Measurements from ENCODE around the gene S100B.
"Not testable (repeated sequence)": the region's sequence is repeated elsewhere in the genome, so short reads cannot be mapped to it uniquely, and the experiment has no call there.

The S100B gene

GRCh38 chr21:46596201-46596600 lies 8.7 kb downstream of the S100B start:
- DNase-seq: no peak

GRCh38 chr21:46594276-46594675 lies 10.6 kb downstream of the S100B start:
- no peak overlapping the region for H3K4me3 ChIP-seq (ENCODE audit: low read depth, low read length)
- H3K36me3 ChIP-seq: no peaks in the 10 kb centered on the region
- DNase-seq: no peak
- no peaks in the 10 kb centered on the region for H3K27me3 ChIP-seq
- TF ChIP-seq, protein P1, sequence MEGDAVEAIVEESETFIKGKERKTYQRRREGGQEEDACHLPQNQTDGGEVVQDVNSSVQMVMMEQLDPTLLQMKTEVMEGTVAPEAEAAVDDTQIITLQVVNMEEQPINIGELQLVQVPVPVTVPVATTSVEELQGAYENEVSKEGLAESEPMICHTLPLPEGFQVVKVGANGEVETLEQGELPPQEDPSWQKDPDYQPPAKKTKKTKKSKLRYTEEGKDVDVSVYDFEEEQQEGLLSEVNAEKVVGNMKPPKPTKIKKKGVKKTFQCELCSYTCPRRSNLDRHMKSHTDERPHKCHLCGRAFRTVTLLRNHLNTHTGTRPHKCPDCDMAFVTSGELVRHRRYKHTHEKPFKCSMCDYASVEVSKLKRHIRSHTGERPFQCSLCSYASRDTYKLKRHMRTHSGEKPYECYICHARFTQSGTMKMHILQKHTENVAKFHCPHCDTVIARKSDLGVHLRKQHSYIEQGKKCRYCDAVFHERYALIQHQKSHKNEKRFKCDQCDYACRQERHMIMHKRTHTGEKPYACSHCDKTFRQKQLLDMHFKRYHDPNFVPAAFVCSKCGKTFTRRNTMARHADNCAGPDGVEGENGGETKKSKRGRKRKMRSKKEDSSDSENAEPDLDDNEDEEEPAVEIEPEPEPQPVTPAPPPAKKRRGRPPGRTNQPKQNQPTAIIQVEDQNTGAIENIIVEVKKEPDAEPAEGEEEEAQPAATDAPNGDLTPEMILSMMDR (IDR thresholded peaks at IDR 0.05; ENCODE audit: low read depth, low read length): no peak
- H3K9me3 ChIP-seq: no peaks in the 10 kb centered on the region; the same call in none of the 2 replicates
- peaks cover 8% of the 10 kb centered on the region for H3K4me1 ChIP-seq

More at GRCh38 chr21:46596201-46596600, 8.7 kb downstream of the S100B start:
- Histone ChIP-seq H3K4me3 (ENCODE audit: low read depth, low read length) (no peak overlapping the region), H3K9me3 (no peaks in the 10 kb centered on the region; the same call in none of the 2 replicates), H3K36me3 (no peaks in the 10 kb centered on the region), H3K27me3 (no peaks in the 10 kb centered on the region), H3K4me1 (peaks cover 9% of the 10 kb centered on the region)
- TF ChIP-seq, protein P1 (IDR thresholded peaks at IDR 0.05; ENCODE audit: low read depth, low read length): no peak

GRCh38 chr21:46585191-46585953 lies 19.5 kb downstream of the S100B start:
- TF ChIP-seq, protein P1 (IDR thresholded peaks at IDR 0.05; ENCODE audit: low read depth, low read length): no peak

DNA sequence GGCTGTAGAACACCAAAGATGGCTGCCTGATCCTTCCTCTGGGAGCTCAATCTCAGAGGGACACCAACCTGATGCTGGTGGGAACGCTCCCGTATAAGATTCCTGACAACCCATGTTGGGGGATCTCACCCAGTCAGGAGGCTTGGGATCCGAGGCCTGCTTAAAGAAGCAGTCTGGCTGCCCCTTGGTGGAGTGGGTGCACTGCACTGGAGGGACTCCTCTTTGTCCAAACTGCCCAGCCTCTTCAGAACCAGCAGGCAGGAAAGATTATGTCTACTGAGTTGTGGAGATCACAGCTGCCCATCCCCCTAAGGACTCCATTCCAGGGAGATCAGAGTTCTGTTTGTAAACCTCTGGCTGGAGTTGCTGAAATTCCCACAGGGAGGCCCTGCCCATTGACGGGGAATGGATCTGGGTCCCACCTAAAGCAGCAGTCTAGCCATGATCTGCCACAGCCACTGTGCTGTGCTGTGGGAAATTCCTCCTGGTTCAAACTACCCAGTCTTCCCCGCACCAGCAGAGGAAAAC lies 23.0 kb downstream of the S100B start:
- H3K4me1 ChIP-seq: peaks cover 6% of the 10 kb centered on the region
- H3K27me3 ChIP-seq: no peaks in the 10 kb centered on the region
- TF ChIP-seq, protein P1 (IDR thresholded peaks at IDR 0.05; ENCODE audit: low read depth, low read length): no peak
- no peak overlapping the region for H3K4me3 ChIP-seq (ENCODE audit: low read depth, low read length)
- no peaks in the 10 kb centered on the region; the same call in 1 of the 2 replicates for H3K36me3 ChIP-seq
- DNase-seq: no peak
- no peaks in the 10 kb centered on the region for H3K9me3 ChIP-seq

More at GRCh38 chr21:46585191-46585953, 19.5 kb downstream of the S100B start:
- peaks cover 6% of the 10 kb centered on the region for H3K4me1 ChIP-seq
- H3K4me3 ChIP-seq (ENCODE audit: low read depth, low read length): no peak overlapping the region
- no peaks in the 10 kb centered on the region for H3K9me3 ChIP-seq
- no peaks in the 10 kb centered on the region for H3K27me3 ChIP-seq
- DNase-seq: peak; percentile 72
- H3K36me3 ChIP-seq: no peaks in the 10 kb centered on the region; the same call in 1 of the 2 replicates

DNA sequence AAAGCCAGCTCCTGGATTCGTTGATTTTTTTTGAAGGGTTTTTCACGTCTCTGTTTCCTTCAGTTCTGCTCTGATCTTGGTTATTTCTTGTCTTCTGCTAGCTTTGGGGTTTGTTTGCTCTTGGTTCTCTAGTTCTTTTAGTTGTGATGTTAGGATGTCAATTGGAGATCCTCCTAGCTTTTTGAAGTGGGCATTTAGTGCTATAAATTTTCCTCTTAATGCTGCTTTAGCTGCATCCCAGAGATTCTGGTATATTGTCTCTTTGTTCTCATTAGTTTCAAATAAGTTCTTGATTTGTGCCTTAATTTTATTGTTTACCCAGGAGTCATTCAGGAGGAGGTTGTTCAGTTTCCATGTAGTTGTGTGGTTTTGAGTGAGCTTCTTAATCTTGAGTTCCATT lies 25.5 kb downstream of the S100B start:
- not testable (repeated sequence) for H3K9me3 ChIP-seq; H3K27me3 ChIP-seq; H3K4me1 ChIP-seq; DNase-seq; H3K36me3 ChIP-seq; H3K4me3 ChIP-seq (ENCODE audit: low read depth, low read length)

DNA sequence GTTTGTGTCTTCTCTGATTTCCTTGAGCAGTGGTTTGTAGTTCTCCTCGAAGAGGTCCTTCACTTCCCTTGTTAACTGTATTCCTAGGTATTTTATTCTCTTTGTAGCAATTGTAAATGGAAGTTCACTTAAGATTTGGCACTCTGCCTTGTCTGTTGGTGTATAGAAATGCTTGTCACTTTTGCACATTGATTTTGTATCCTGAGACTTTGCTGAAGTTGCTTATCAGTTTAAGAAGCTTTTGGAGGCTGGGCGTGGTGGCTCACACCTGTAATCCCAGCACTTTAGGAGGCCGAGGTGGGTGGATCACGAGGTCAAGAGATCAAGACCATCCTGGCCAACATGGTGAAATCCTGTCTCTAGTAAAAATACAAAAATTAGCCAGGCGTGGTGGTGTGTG lies 27.1 kb downstream of the S100B start:
- not testable (repeated sequence) for H3K9me3 ChIP-seq, DNase-seq

DNA sequence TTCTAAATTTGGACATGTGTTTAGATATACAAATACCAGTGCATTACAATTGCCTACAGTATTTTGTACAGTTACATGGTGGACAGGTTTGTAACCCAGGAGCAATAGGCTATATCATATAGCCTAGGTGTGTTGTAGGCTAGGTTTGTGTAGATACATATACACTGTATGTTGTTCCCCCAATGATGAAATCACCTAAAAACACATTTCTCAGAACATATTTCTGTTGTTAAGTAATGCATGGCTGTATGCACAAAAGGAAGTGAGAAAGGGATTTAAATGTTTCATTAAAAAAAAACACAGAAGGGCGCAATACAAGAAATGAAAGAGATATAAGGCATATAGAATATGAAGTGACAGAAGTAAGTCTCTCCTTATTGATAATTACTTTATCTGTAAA lies 32.0 kb downstream of the S100B start:
- no peak overlapping the region for H3K4me3 ChIP-seq (ENCODE audit: low read depth, low read length)
- peaks cover 16% of the 10 kb centered on the region for H3K36me3 ChIP-seq
- no peak for DNase-seq
- no peaks in the 10 kb centered on the region for H3K4me1 ChIP-seq
- TF ChIP-seq, protein P1 (IDR thresholded peaks at IDR 0.05; ENCODE audit: low read depth, low read length): no peak
- no peaks in the 10 kb centered on the region for H3K27me3 ChIP-seq
- no peaks in the 10 kb centered on the region for H3K9me3 ChIP-seq

More for the DNA sequence above, 27.1 kb downstream of the S100B start:
- H3K36me3 ChIP-seq; H3K27me3 ChIP-seq; H3K4me1 ChIP-seq; H3K4me3 ChIP-seq (ENCODE audit: low read depth, low read length): not testable (repeated sequence)
